HAP-1 (cell line): ENCODE data around the gene APC.
A peak's percentile ranks its signal among the peaks of the same experiment; 100 is the strongest.

Experiments
- DNase-seq, 2 experiments: peaks; one replicate each; pipeline ENCODE4 v3.0.0-alpha.2; 2016 to 2020; ENCODE audit warnings: low spot score in 2 of 2
- H3K27me3 ChIP-seq: fragments of 250-450 bp; sonication (Bioruptor Pico); 2 replicates; pipeline ENCODE4 v1.5.1; 2020; ENCODE audit warnings: low read depth, mild to moderate bottlenecking, moderate library complexity
- H3K36me3 ChIP-seq: fragments of 250-450 bp; sonication (Bioruptor Pico); replicated peaks from 2 replicates; pipeline ENCODE4 v1.5.1; 2020; ENCODE audit warnings: mild to moderate bottlenecking
- H3K4me1 ChIP-seq: fragments of 250-450 bp; sonication (Bioruptor Pico); 2 replicates; pipeline ENCODE4 v1.5.1; 2020; ENCODE audit warnings: mild to moderate bottlenecking
- H3K4me3 ChIP-seq: fragments of 250-450 bp; sonication (Bioruptor Pico); 2 replicates; pipeline ENCODE4 v1.5.1; 2020; ENCODE audit warnings: mild to moderate bottlenecking, moderate library complexity
- H3K9me3 ChIP-seq: fragments of 250-450 bp; sonication (Bioruptor Pico); 2 replicates; pipeline ENCODE4 v1.5.1; 2020; ENCODE audit warnings: mild to moderate bottlenecking, moderate library complexity
- in situ Hi-C: fragments of 300-500 bp; cut with MboI; formaldehyde crosslinking; loops from 3 replicates; pipeline ENCODE4 v1.14.3; 2020; ENCODE audit warnings: low sequenced_read_pairs, inconsistent platforms, mixed read lengths

APC gene

GRCh38 chr5:112737463-112738190, at the start of gene APC:
APC (plus strand) TSS chr5:112737885; CDS start chr5:112754891, 17,006 bp downstream.
- Histone ChIP-seq H3K4me3 (peak within 1 kb of the TSS; percentile 52), H3K9me3 (no peaks in the 10 kb centered on the region), H3K27me3 (no peaks in the 10 kb centered on the region), H3K4me1 (peaks cover 32% of the 10 kb centered on the region), H3K36me3 (no peaks in the 10 kb centered on the region)
- DNase-seq, result peak; percentile 86 to 95
- in situ Hi-C loops, result no loop called here

GRCh38 chr5:112689155-112689909, 48.4 kb upstream of the APC start:
- H3K9me3 ChIP-seq, result no peaks in the 10 kb centered on the region
- no peak for DNase-seq
- H3K4me3 ChIP-seq, result no peak overlapping the region
- peaks cover 5% of the 10 kb centered on the region for H3K27me3 ChIP-seq
- H3K36me3 ChIP-seq, result no peaks in the 10 kb centered on the region
- in situ Hi-C loops, result no loop called here
- H3K4me1 ChIP-seq, result 0 out of 2 replicates have a peak, but pooled peaks cover 3% of the 10 kb centered on the region

GRCh38 chr5:112690605-112691338, 46.9 kb upstream of the APC start:
- DNase-seq, result no peak
- in situ Hi-C loops, result no loop called here
- peaks cover 5% of the 10 kb centered on the region for H3K27me3 ChIP-seq
- H3K4me3 ChIP-seq, result no peak overlapping the region
- H3K36me3 ChIP-seq, result no peaks in the 10 kb centered on the region
- H3K4me1 ChIP-seq, result 0 out of 2 replicates have a peak, but pooled peaks cover 6% of the 10 kb centered on the region
- no peaks in the 10 kb centered on the region for H3K9me3 ChIP-seq

GRCh38 chr5:112691339-112691680, 46.4 kb upstream of the APC start:
- Histone ChIP-seq H3K27me3 (peaks cover 8% of the 10 kb centered on the region), H3K36me3 (no peaks in the 10 kb centered on the region), H3K9me3 (no peaks in the 10 kb centered on the region), H3K4me1 (0 out of 2 replicates have a peak, but pooled peaks cover 2% of the 10 kb centered on the region), H3K4me3 (no peak overlapping the region)
- no peak for DNase-seq
- in situ Hi-C loops, result no loop called here

- no peaks in the 10 kb centered on the region for H3K36me3 ChIP-seq
- peak; percentile 59 to 66 for DNase-seq
- peaks cover 8% of the 10 kb centered on the region for H3K27me3 ChIP-seq
- H3K4me1 ChIP-seq, result 0 out of 2 replicates have a peak, but pooled peaks cover 2% of the 10 kb centered on the region
- H3K9me3 ChIP-seq, result no peaks in the 10 kb centered on the region
- in situ Hi-C loops, result no loop called here
- no peak overlapping the region for H3K4me3 ChIP-seq
Measured at GRCh38 chr5:112691758-112692157, 45.9 kb upstream of the APC start.

GRCh38 chr5:112692472-112692871, 45.2 kb upstream of the APC start:
- in situ Hi-C loops, result no loop called here
- Histone ChIP-seq H3K27me3 (peaks cover 8% of the 10 kb centered on the region), H3K4me1 (0 out of 2 replicates have a peak, but pooled peaks cover 2% of the 10 kb centered on the region), H3K36me3 (no peaks in the 10 kb centered on the region), H3K9me3 (no peaks in the 10 kb centered on the region), H3K4me3 (no peak overlapping the region)
- no peak for DNase-seq

GRCh38 chr5:112693301-112693700, 44.4 kb upstream of the APC start:
- Histone ChIP-seq H3K27me3 (peaks cover 8% of the 10 kb centered on the region), H3K4me1 (0 out of 2 replicates have a peak, but pooled peaks cover 2% of the 10 kb centered on the region), H3K4me3 (no peak overlapping the region), H3K36me3 (no peaks in the 10 kb centered on the region), H3K9me3 (no peaks in the 10 kb centered on the region)
- in situ Hi-C loops, result no loop called here
- no peak for DNase-seq

GRCh38 chr5:112694853-112695709, 42.6 kb upstream of the APC start:
- Histone ChIP-seq H3K4me3 (no peak overlapping the region), H3K4me1 (0 out of 2 replicates have a peak, but pooled peaks cover 2% of the 10 kb centered on the region), H3K9me3 (no peaks in the 10 kb centered on the region), H3K27me3 (peaks cover 11% of the 10 kb centered on the region), H3K36me3 (no peaks in the 10 kb centered on the region)
- in situ Hi-C loops, result no loop called here
- no peak for DNase-seq

GRCh38 chr5:112696786-112697185, 40.9 kb upstream of the APC start:
- in situ Hi-C loops, result no loop called here
- Histone ChIP-seq H3K4me1 (0 out of 2 replicates have a peak, but pooled peaks cover 2% of the 10 kb centered on the region), H3K27me3 (peaks cover 11% of the 10 kb centered on the region), H3K9me3 (no peaks in the 10 kb centered on the region), H3K36me3 (no peaks in the 10 kb centered on the region), H3K4me3 (no peak overlapping the region)
- no peak for DNase-seq

- no peak overlapping the region for H3K4me3 ChIP-seq
- DNase-seq, result no peak
- peaks cover 11% of the 10 kb centered on the region for H3K27me3 ChIP-seq
- no peaks in the 10 kb centered on the region for H3K9me3 ChIP-seq
- no peaks in the 10 kb centered on the region for H3K36me3 ChIP-seq
- 0 out of 2 replicates have a peak, but pooled peaks cover 2% of the 10 kb centered on the region for H3K4me1 ChIP-seq
- in situ Hi-C loops, result no loop called here
Measured at GRCh38 chr5:112697322-112697721, 40.4 kb upstream of the APC start.

GRCh38 chr5:112697833-112698232, 39.9 kb upstream of the APC start:
- Histone ChIP-seq H3K9me3 (no peaks in the 10 kb centered on the region), H3K4me1 (0 out of 2 replicates have a peak, but pooled peaks cover 2% of the 10 kb centered on the region), H3K36me3 (no peaks in the 10 kb centered on the region), H3K4me3 (no peak overlapping the region), H3K27me3 (peaks cover 11% of the 10 kb centered on the region)
- DNase-seq, result no peak
- in situ Hi-C loops, result no loop called here

GRCh38 chr5:112703866-112704820, 33.5 kb upstream of the APC start:
- no peak for DNase-seq
- Histone ChIP-seq H3K4me1 (peaks cover 7% of the 10 kb centered on the region), H3K27me3 (no peaks in the 10 kb centered on the region), H3K9me3 (no peaks in the 10 kb centered on the region), H3K4me3 (no peak overlapping the region), H3K36me3 (no peaks in the 10 kb centered on the region)
- in situ Hi-C loops, result no loop called here
